ENCODE measurements around the gene GPAM. TPM values are rescaled to one million over a fixed set of nuclear protein-coding genes. Genes with fewer than 3 reads are reported as not detected.

The GPAM gene
- total RNA-seq, 4 donors from 2014 or later = 6.9 to 15.1 (median 10.9) TPM

- Histone ChIP-seq H3K27me3 (no peaks in the 10 kb centered on the region), H3K9me3 (peaks cover 0 to 6% (median 0%) of the 10 kb centered on the region in 3 donors), H3K36me3 (no peaks in the 10 kb centered on the region), H3K27ac (no peak overlapping the region), H3K4me3 (no peak overlapping the region), H3K4me1 (no peaks in the 10 kb centered on the region)
- ATAC-seq = no peak
- 17 to 38% methylated on average over 2 to 4 of the region's 8 CpGs for WGBS, 2 donors (ENCODE audit: low coverage in 1 of 2)
- no peak for TF ChIP-seq POLR2AphosphoS5 (IDR thresholded peaks at IDR 0.05)
These were observed 31.8 kb upstream of the GPAM start for GRCh38 chr10:112215342-112215774.

DNA sequence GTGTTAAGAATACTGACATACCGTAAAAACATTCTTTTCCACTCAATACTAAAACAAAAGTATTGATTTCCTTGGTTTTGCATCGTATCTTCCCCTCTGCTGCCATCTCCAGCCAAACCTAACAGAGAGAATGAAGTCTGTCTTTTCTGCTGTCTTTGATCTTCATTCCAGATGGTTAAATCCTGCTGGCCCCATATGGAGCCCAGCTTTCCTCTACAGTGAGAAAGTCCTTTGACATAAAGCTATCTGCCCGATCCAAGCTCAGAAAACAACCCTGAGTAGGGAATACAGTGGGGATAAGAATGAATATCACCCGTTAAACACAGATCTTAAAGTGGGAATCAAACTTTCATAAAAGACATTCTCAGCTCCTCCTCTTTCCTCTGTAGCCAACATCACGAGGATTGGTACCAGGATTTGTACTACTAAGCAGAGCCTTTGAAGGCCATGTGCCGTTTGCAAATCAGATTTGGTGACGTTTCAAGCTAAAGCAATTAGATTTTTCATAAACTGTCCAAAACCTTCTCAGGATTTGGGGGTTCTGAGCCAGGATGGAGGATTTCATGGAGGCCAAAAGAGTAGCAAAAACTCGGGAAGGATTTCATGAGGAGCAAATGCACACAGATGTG is 30.8 kb upstream of the GPAM start:
- Histone ChIP-seq H3K27ac (no peak overlapping the region), H3K4me1 (no peaks in the 10 kb centered on the region), H3K9me3 (no peaks in the 10 kb centered on the region), H3K36me3 (no peaks in the 10 kb centered on the region), H3K27me3 (no peaks in the 10 kb centered on the region), H3K4me3 (no peak overlapping the region)
- no peak for ATAC-seq
- WGBS, 2 donors (ENCODE audit: low coverage in 1 of 2) = 64 to 69% methylated on average over 8 of the region's 8 CpGs
- TF ChIP-seq, protein P1, sequence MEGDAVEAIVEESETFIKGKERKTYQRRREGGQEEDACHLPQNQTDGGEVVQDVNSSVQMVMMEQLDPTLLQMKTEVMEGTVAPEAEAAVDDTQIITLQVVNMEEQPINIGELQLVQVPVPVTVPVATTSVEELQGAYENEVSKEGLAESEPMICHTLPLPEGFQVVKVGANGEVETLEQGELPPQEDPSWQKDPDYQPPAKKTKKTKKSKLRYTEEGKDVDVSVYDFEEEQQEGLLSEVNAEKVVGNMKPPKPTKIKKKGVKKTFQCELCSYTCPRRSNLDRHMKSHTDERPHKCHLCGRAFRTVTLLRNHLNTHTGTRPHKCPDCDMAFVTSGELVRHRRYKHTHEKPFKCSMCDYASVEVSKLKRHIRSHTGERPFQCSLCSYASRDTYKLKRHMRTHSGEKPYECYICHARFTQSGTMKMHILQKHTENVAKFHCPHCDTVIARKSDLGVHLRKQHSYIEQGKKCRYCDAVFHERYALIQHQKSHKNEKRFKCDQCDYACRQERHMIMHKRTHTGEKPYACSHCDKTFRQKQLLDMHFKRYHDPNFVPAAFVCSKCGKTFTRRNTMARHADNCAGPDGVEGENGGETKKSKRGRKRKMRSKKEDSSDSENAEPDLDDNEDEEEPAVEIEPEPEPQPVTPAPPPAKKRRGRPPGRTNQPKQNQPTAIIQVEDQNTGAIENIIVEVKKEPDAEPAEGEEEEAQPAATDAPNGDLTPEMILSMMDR (IDR thresholded peaks at IDR 0.05) = no peak
- no peak for TF ChIP-seq EP300 (IDR thresholded peaks at IDR 0.05)
- no peak for TF ChIP-seq POLR2AphosphoS5 (IDR thresholded peaks at IDR 0.05)
- TF ChIP-seq POLR2A (IDR thresholded peaks at IDR 0.05) = no peak

DNA sequence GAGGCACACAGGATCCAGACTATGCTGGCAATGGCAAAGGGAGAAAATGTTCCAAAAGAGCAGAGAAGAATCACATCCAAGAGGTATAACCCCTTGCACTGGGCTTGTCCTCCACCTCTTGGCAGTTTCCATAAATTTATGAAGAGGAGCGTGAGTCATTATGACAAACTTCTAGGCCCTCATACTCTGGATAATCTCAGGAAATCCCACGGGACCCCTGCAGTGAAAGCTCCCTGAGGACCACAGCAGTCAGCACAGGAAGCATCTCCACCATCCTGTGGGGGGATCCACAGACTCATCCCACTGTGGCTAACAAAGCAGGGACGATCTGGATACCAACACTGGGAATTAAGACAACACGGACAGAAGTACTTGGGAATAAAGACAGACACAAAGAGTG is 30.3 kb upstream of the GPAM start:
- H3K9me3 ChIP-seq = no peaks in the 10 kb centered on the region
- no peak overlapping the region for H3K4me3 ChIP-seq
- TF ChIP-seq POLR2A (IDR thresholded peaks at IDR 0.05) = no peak
- peaks cover 0 to 3% (median 0%) of the 10 kb centered on the region in 3 donors for H3K4me1 ChIP-seq
- no peaks in the 10 kb centered on the region for H3K27me3 ChIP-seq
- H3K27ac ChIP-seq = no peak overlapping the region
- no peak for ATAC-seq
- no peaks in the 10 kb centered on the region for H3K36me3 ChIP-seq
- 62 to 72% methylated on average over 2 to 4 of the region's 4 CpGs for WGBS, 2 donors (ENCODE audit: low coverage in 1 of 2)

DNA sequence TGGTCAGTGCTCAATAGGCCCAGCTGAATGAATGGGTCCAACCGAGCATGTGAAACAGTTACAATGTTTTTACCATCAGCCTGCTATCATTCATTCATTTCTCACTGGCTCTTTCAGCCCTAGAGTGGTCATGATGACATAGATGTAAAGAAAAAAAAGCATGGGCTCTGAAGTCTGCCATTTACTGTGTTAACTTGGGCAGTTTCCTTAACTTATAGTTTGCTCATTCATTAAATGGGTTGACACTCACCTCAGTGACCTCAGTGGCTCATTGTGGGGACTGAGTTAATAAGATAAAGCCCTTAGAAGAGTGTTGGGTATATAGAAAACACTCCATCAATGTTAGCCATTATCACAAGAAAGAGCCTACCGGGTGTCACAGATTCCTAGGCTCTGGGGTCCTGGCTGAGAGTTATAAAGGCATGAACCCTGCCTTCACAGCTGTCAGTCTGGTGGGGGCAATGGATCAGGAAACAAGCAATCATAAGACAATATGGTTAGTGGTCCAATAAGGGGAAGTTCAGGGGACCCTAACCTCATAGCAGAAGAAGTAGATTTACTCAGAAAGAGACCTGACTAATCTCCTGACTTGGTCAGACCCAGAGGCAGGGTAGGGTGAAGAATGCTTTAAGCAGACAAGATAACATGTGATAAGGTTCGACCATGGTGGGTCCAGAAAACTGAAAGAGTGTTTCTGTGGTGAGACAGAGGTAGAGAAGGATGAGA is 29.7 kb upstream of the GPAM start:
- Histone ChIP-seq H3K27ac (no peak overlapping the region), H3K9me3 (no peaks in the 10 kb centered on the region), H3K36me3 (no peaks in the 10 kb centered on the region), H3K4me1 (peaks cover 0 to 8% (median 0%) of the 10 kb centered on the region in 3 donors), H3K4me3 (no peak overlapping the region), H3K27me3 (no peaks in the 10 kb centered on the region)
- TF ChIP-seq POLR2A (IDR thresholded peaks at IDR 0.05) (no peak), POLR2AphosphoS5 (IDR thresholded peaks at IDR 0.05) (no peak), EP300 (IDR thresholded peaks at IDR 0.05) (no peak)
- TF ChIP-seq, protein P1 (IDR thresholded peaks at IDR 0.05) = no peak
- ATAC-seq = no peak
- 42 to 50% methylated on average over 3 of the region's 3 CpGs for WGBS, 2 donors (ENCODE audit: low coverage in 1 of 2)

GRCh38 chr10:112210666-112211065 is 27.1 kb upstream of the GPAM start:
- H3K27me3 ChIP-seq = no peaks in the 10 kb centered on the region
- 80% methylated on average over 1 of the region's 4 CpGs; no CpG with 5 or more reads in 1 of the 2 donors for WGBS, 2 donors (ENCODE audit: low coverage in 1 of 2)
- TF ChIP-seq POLR2A (IDR thresholded peaks at IDR 0.05) (no peak), EP300 (IDR thresholded peaks at IDR 0.05) (no peak), POLR2AphosphoS5 (IDR thresholded peaks at IDR 0.05) (no peak)
- TF ChIP-seq, protein P1 (IDR thresholded peaks at IDR 0.05) = no peak

GRCh38 chr10:112209684-112210131 is 26.1 kb upstream of the GPAM start:
- H3K27me3 ChIP-seq = no peaks in the 10 kb centered on the region
- ATAC-seq = no peak
- no peak overlapping the region for H3K27ac ChIP-seq
- H3K36me3 ChIP-seq = no peaks in the 10 kb centered on the region
- TF ChIP-seq POLR2A (IDR thresholded peaks at IDR 0.05) (no peak), POLR2AphosphoS5 (IDR thresholded peaks at IDR 0.05) (no peak), EP300 (IDR thresholded peaks at IDR 0.05) (no peak)
- TF ChIP-seq, protein P1 (IDR thresholded peaks at IDR 0.05) = no peak
- peaks cover 0 to 17% (median 0%) of the 10 kb centered on the region in 3 donors for H3K4me1 ChIP-seq
- no peak overlapping the region for H3K4me3 ChIP-seq
- WGBS, 2 donors (ENCODE audit: low coverage in 1 of 2) = 62 to 83% methylated on average over 5 of the region's 7 CpGs
- H3K9me3 ChIP-seq = no peaks in the 10 kb centered on the region

More at GRCh38 chr10:112210666-112211065, 27.1 kb upstream of the GPAM start:
- no peak overlapping the region for H3K4me3 ChIP-seq
- H3K36me3 ChIP-seq = no peaks in the 10 kb centered on the region
- ATAC-seq = no peak
- no peak overlapping the region for H3K27ac ChIP-seq
- peaks cover 0 to 17% (median 0%) of the 10 kb centered on the region in 3 donors for H3K4me1 ChIP-seq
- no peaks in the 10 kb centered on the region for H3K9me3 ChIP-seq

All from gastroesophageal sphincter (tissue), 4 donors.